Measurements from ENCODE around the gene PLXDC2.

The PLXDC2 gene

DNA sequence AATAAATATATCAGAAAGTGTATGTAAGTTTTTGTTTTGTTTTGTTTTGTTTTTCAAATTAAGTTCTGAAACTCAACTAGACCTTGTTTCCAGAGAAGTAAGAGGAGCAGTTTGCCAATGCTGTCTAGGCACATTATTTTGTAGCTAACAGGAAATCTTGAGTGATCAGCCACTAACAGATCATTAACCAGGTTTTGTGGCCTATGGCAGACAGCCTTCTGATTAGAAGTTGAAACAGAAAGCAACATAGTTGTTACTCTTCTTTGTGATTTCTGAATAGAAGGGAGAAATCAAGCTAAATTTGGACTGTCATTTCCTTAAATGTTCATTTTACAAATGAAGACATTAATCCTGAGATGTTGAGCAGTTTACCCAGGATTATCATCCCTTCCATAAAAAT lies 142.6 kb downstream of the PLXDC2 start:
- no peak for TF ChIP-seq HDGF (IDR thresholded peaks at IDR 0.05; ENCODE audit: borderline replicate concordance)
- no peak for TF ChIP-seq CTBP1 (IDR thresholded peaks at IDR 0.05; ENCODE audit: borderline replicate concordance)
- TF ChIP-seq LEF1 (IDR thresholded peaks at IDR 0.05; ENCODE audit: borderline replicate concordance), result no peak
- no peak for TF ChIP-seq ARNT (IDR thresholded peaks at IDR 0.05)
- TF ChIP-seq SP1 (IDR thresholded peaks at IDR 0.05), result no peak
- no peak for TF ChIP-seq NFRKB (IDR thresholded peaks at IDR 0.05)
- TF ChIP-seq FOXK2 (IDR thresholded peaks at IDR 0.05), result no peak
- TF ChIP-seq, protein P1, sequence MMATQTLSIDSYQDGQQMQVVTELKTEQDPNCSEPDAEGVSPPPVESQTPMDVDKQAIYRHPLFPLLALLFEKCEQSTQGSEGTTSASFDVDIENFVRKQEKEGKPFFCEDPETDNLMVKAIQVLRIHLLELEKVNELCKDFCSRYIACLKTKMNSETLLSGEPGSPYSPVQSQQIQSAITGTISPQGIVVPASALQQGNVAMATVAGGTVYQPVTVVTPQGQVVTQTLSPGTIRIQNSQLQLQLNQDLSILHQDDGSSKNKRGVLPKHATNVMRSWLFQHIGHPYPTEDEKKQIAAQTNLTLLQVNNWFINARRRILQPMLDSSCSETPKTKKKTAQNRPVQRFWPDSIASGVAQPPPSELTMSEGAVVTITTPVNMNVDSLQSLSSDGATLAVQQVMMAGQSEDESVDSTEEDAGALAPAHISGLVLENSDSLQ (IDR thresholded peaks at IDR 0.05), result no peak
- no peak for TF ChIP-seq L3MBTL2 (conservative IDR thresholded peaks at IDR 0.05)
- no peak for TF ChIP-seq ELF4 (IDR thresholded peaks at IDR 0.05)
- TF ChIP-seq FOXA1 (IDR thresholded peaks at IDR 0.05), result no peak
- TF ChIP-seq ZNF384 (IDR thresholded peaks at IDR 0.05), result no peak
- no peak for TF ChIP-seq SUZ12 (IDR thresholded peaks at IDR 0.05)
- no peak for TF ChIP-seq BHLHE40 (IDR thresholded peaks at IDR 0.05; ENCODE audit: borderline replicate concordance)
- TF ChIP-seq FOXM1 (IDR thresholded peaks at IDR 0.05; ENCODE audit: borderline replicate concordance), result no peak
- no peak for TF ChIP-seq TARDBP (IDR thresholded peaks at IDR 0.05)
- ChIA-PET POLR2A (no interaction called here), CTCF (no interaction called here)
- no peak for DNase-seq (ENCODE audit: extremely low spot score)

DNA sequence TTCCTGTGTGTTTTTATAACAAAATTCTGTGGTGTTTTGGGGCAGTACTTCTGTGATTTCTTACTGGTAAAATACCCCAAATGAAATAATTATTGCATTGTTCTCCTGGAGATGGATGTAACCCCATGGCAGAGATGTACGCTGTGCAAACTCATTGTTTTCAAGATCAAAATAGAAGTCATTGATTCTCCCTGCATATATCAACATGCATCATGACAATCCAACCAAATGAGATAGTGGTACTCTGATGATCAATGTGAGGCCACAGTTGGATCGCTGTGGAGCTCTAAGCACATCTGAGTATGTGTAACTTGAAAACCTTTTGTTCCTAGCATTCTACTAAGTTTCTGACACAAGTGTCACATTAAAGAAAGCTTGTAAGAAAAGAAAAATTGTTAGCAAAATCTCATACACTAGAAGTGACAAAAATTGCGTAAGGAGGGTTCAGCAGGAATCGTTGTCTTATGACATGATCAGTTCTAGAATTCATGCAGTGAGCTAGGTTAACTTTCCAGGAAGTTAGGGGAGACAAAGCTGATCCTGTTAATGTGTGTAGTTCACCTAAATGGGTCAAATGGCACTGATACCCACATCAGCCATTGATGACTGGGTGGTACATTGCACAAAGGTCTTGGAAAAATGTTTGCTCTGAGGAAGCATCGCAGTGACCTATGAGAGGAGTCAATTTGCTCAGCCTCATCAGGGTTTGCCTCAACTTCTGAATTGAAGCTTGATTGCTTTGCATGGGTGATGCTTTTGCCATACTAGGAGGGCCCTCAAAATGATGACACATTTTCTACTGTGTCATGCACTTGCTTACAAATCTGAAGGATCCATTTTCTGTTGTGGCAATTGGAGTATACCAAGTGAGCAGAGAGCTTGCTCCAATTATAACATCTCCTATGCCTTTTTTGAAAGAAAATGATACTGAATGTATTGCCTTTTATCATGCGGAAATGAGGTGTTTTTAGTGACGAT lies 145.1 kb downstream of the PLXDC2 start:
- TF ChIP-seq ELF4 (IDR thresholded peaks at IDR 0.05) (no peak), SUZ12 (IDR thresholded peaks at IDR 0.05) (no peak), FOXA1 (IDR thresholded peaks at IDR 0.05) (no peak), FOXK2 (IDR thresholded peaks at IDR 0.05) (no peak), SP1 (IDR thresholded peaks at IDR 0.05) (no peak), FOXM1 (IDR thresholded peaks at IDR 0.05; ENCODE audit: borderline replicate concordance) (no peak), L3MBTL2 (conservative IDR thresholded peaks at IDR 0.05) (no peak), TARDBP (IDR thresholded peaks at IDR 0.05) (no peak), CTBP1 (IDR thresholded peaks at IDR 0.05; ENCODE audit: borderline replicate concordance) (no peak), LEF1 (IDR thresholded peaks at IDR 0.05; ENCODE audit: borderline replicate concordance) (no peak), HDGF (IDR thresholded peaks at IDR 0.05; ENCODE audit: borderline replicate concordance) (no peak), ARNT (IDR thresholded peaks at IDR 0.05) (no peak), BHLHE40 (IDR thresholded peaks at IDR 0.05; ENCODE audit: borderline replicate concordance) (no peak), NFRKB (IDR thresholded peaks at IDR 0.05) (no peak), ZNF384 (IDR thresholded peaks at IDR 0.05) (no peak)
- TF ChIP-seq, protein P1 (IDR thresholded peaks at IDR 0.05), result no peak
- ChIA-PET CTCF (no interaction called here), POLR2A (no interaction called here)
- no peak for DNase-seq (ENCODE audit: extremely low spot score)

GRCh38 chr10:19964625-19965024 lies 148.4 kb downstream of the PLXDC2 start:
- no peak for DNase-seq (ENCODE audit: extremely low spot score)
- POLR2A ChIA-PET, result no interaction called here

GRCh38 chr10:19966751-19967150 lies 150.5 kb downstream of the PLXDC2 start:
- POLR2A ChIA-PET, result interaction anchor here (1.0 kb wide), 1 partner anchor 151 kb away, joined by 3 read pairs; no protein-coding TSS in a partner anchor
- CTCF ChIA-PET, result interaction anchor here (0.6 kb wide), 1 partner anchor 33 kb away, joined by 5 read pairs; no protein-coding TSS in a partner anchor
- DNase-seq (ENCODE audit: extremely low spot score), result peak; percentile 16
- TF ChIP-seq, protein P1 (IDR thresholded peaks at IDR 0.05), result peak; percentile 37; the same call in 1 of the 2 replicates
- no peak for TF ChIP-seq CTBP1 (IDR thresholded peaks at IDR 0.05; ENCODE audit: borderline replicate concordance)

More at GRCh38 chr10:19964625-19965024, 148.4 kb downstream of the PLXDC2 start:
- TF ChIP-seq BHLHE40 (IDR thresholded peaks at IDR 0.05; ENCODE audit: borderline replicate concordance) (no peak), FOXA1 (IDR thresholded peaks at IDR 0.05) (no peak), LEF1 (IDR thresholded peaks at IDR 0.05; ENCODE audit: borderline replicate concordance) (no peak), NFRKB (IDR thresholded peaks at IDR 0.05) (no peak), SUZ12 (IDR thresholded peaks at IDR 0.05) (no peak), ZNF384 (IDR thresholded peaks at IDR 0.05) (no peak), FOXM1 (IDR thresholded peaks at IDR 0.05; ENCODE audit: borderline replicate concordance) (no peak), TARDBP (IDR thresholded peaks at IDR 0.05) (no peak), SP1 (IDR thresholded peaks at IDR 0.05) (no peak)
- TF ChIP-seq, protein P1 (IDR thresholded peaks at IDR 0.05), result no peak
- CTCF ChIA-PET, result no interaction called here

DNA sequence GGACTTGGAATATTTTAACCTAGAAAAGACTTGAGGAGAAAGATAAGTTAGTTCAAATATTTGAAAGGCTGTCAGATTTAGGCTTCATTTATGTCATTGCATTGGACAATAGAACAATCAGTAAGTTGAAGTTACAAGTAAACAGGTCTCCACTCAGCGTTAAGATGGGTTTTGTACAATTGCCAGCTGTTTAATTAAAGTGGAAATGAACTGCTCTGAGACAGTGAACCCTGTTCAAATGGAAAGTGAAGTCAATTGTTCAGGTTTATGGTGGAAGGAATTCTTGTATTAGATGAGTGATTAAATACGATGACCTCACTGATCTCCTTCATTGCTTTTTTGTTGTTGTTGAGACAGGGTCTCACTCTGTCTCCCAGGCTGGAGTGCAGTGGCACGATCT lies 151.7 kb downstream of the PLXDC2 start:
- no peak for TF ChIP-seq ZNF384 (IDR thresholded peaks at IDR 0.05)
- ChIA-PET CTCF (no interaction called here), POLR2A (no interaction called here)
- no peak for DNase-seq (ENCODE audit: extremely low spot score)

GRCh38 chr10:19968745-19969144 lies 152.5 kb downstream of the PLXDC2 start:
- no peak for DNase-seq (ENCODE audit: extremely low spot score)
- ChIA-PET CTCF (no interaction called here), POLR2A (no interaction called here)
- TF ChIP-seq LEF1 (IDR thresholded peaks at IDR 0.05; ENCODE audit: borderline replicate concordance) (no peak), ZNF384 (IDR thresholded peaks at IDR 0.05) (no peak), SP1 (IDR thresholded peaks at IDR 0.05) (no peak), TARDBP (IDR thresholded peaks at IDR 0.05) (no peak), L3MBTL2 (conservative IDR thresholded peaks at IDR 0.05) (no peak), FOXK2 (IDR thresholded peaks at IDR 0.05) (no peak), HDGF (IDR thresholded peaks at IDR 0.05; ENCODE audit: borderline replicate concordance) (no peak), FOXM1 (IDR thresholded peaks at IDR 0.05; ENCODE audit: borderline replicate concordance) (no peak), FOXA1 (IDR thresholded peaks at IDR 0.05) (no peak), SUZ12 (IDR thresholded peaks at IDR 0.05) (no peak), ARNT (IDR thresholded peaks at IDR 0.05) (no peak), BHLHE40 (IDR thresholded peaks at IDR 0.05; ENCODE audit: borderline replicate concordance) (no peak), NFRKB (IDR thresholded peaks at IDR 0.05) (no peak), ELF4 (IDR thresholded peaks at IDR 0.05) (no peak), CTBP1 (IDR thresholded peaks at IDR 0.05; ENCODE audit: borderline replicate concordance) (no peak)
- TF ChIP-seq, protein P1 (IDR thresholded peaks at IDR 0.05), result no peak
